H1 (cell line): Measurements from ENCODE around the gene DTD1.

Experiments
- CEBPB ChIP-seq: IDR thresholded peaks from 2 replicates; pipeline ENCODE4 v1.6.1; 2012; ENCODE audit warnings: low read depth, low read length
- CTCF ChIP-seq, 3 experiments: IDR thresholded peaks; 1 replicate in 2 of 3; 2 replicates in 1 of 3; pipeline versions ENCODE4 v1.5.1 to v1.6.1; 2011; ENCODE audit warnings: low read length in 3 of 3, mild to moderate bottlenecking in 3 of 3, inconsistent platforms in 2 of 3, low read depth in 1 of 3, moderate library complexity in 1 of 3; ENCODE audit not compliant: insufficient read depth in 1 of 3; ENCODE audit errors: control extremely low read depth in 1 of 3
- POLR2A ChIP-seq, 2 experiments: IDR thresholded peaks; 1 replicate in 1 of 2; 2 replicates in 1 of 2; pipeline ENCODE4 v1.6.1; 2011; ENCODE audit warnings: low read depth in 2 of 2, low read length in 2 of 2, mild to moderate bottlenecking in 2 of 2; ENCODE audit errors: control extremely low read depth in 1 of 2
- POLR2AphosphoS5 ChIP-seq: IDR thresholded peaks from 2 replicates; pipeline ENCODE4 v1.6.1; 2011; ENCODE audit warnings: low read depth, low read length
- TCF12 ChIP-seq: IDR thresholded peaks from 2 replicates; pipeline ENCODE4 v1.6.1; 2011; ENCODE audit warnings: low read depth, mild to moderate bottlenecking, low read length
- YY1 ChIP-seq: IDR thresholded peaks from 2 replicates; pipeline ENCODE4 v1.6.1; 2011; ENCODE audit warnings: low read depth, mild to moderate bottlenecking, low read length

GRCh38 chr20:18686696-18687095, 98.8 kb downstream of the DTD1 start:
- TF ChIP-seq YY1 (no peak), CTCF (IDR thresholded peaks at IDR 0.05; ENCODE audit: control extremely low read depth in 1 of 3, insufficient read depth in 1 of 3, low read depth in 1 of 3, low read length in 3 of 3) (no peak), POLR2A (IDR thresholded peaks at IDR 0.05; ENCODE audit: control extremely low read depth in 1 of 2, low read depth in 2 of 2, low read length in 2 of 2) (no peak), POLR2AphosphoS5 (no peak), TCF12 (no peak), CEBPB (no peak)
